HepG2 (cell line): ENCODE data around the gene PRR15L. TPM values are rescaled to one million over a fixed set of nuclear protein-coding genes. Genes with fewer than 3 reads are reported as not detected.

Source experiments
- ATAC-seq: fragments of 200-7000 bp; cut with Tn5 transposase; 3 replicates; pipeline ENCODE4 v1.9.1; 2020; ENCODE audit warnings: mild to moderate bottlenecking, moderate library complexity
- BruUV-seq: library from RNA; stranded (reverse); fragments of 400-500 nt; replicated peaks from 2 replicates; lab custom pipeline; 2021; lab: Mats Ljungman, UMichigan
- CTCF ChIA-PET: fragments of 300-600 bp; formaldehyde crosslinking; extraction: SDS; loops from one replicate; lab custom pipeline; 2021; ENCODE audit warnings: low total read pairs, inconsistent platforms, low intra/inter-chr PET ratio; lab: Yijun Ruan, JAX
- POLR2A ChIA-PET: fragments of 350-600 bp; sonication (Branson Sonifier 250); formaldehyde crosslinking; loops from one replicate; lab custom pipeline; 2020; ENCODE audit warnings: antibody characterized with exemption, inconsistent platforms; lab: Yijun Ruan, JAX
- DNase-seq: peaks from one replicate; pipeline ENCODE4 v3.0.0-alpha.2; 2015; ENCODE audit warnings: low spot score
- FAIRE-seq: peaks from 3 replicates; lab custom pipeline; 2011; peaks lifted over from hg19 to GRCh38; lab: Jason Lieb, UNC
- H2AFZ ChIP-seq: one replicate; pipeline ENCODE4 v1.6.1; 2011; ENCODE audit warnings: low read length, inconsistent platforms
- H3K27ac ChIP-seq: fragments of 300-600 bp; 3 replicates; pipeline ENCODE4 v1.8.0; 2011; ENCODE audit warnings: mixed run types, mild to moderate bottlenecking, mixed read lengths, low read length, inconsistent platforms; ENCODE audit not compliant: insufficient read depth; ENCODE audit errors: extremely low read length
- H3K27me3 ChIP-seq, 2 experiments: fragments of 200-600 bp in 1 of 2; 2 replicates in 1 of 2; 3 replicates in 1 of 2; pipeline versions ENCODE4 v1.6.0 to v1.8.0; 2011; ENCODE audit warnings: low read length in 2 of 2, mild to moderate bottlenecking in 2 of 2, moderate library complexity in 2 of 2, inconsistent platforms in 1 of 2; ENCODE audit not compliant: insufficient read depth in 2 of 2, control insufficient read depth in 1 of 2
- H3K36me3 ChIP-seq, 2 experiments: fragments of 200-600 bp in 1 of 2; replicated peaks in 1 of 2; 2 replicates in 1 of 2; 3 replicates in 1 of 2; pipeline versions ENCODE4 v1.5.1 to v1.8.0; 2011; ENCODE audit warnings: low read length in 2 of 2, inconsistent platforms in 1 of 2; ENCODE audit not compliant: insufficient read depth in 2 of 2, control insufficient read depth in 1 of 2
- H3K4me1 ChIP-seq: 2 replicates; pipeline ENCODE4 v1.5.1; 2012; ENCODE audit warnings: low read length, inconsistent platforms; ENCODE audit not compliant: insufficient read depth
- H3K4me2 ChIP-seq: 2 replicates; pipeline ENCODE4 v1.6.0; 2011; ENCODE audit warnings: low read depth, low read length, inconsistent platforms
- H3K4me3 ChIP-seq, 3 experiments: fragments of 200-600 bp in 1 of 3; sonication (generic), shearing (Covaris generic) in 1 of 3; replicated peaks in 1 of 3; 2 replicates each; pipeline ENCODE4 v1.5.1; 2011 to 2016; ENCODE audit warnings: low read length in 3 of 3, inconsistent platforms in 2 of 3, low read depth in 2 of 3, mild to moderate bottlenecking in 2 of 3, control low read depth in 1 of 3, mixed read lengths in 1 of 3; ENCODE audit not compliant: insufficient read depth in 1 of 3
- H3K79me2 ChIP-seq: one replicate; pipeline ENCODE4 v1.6.1; 2011; ENCODE audit warnings: low read length, inconsistent platforms; ENCODE audit not compliant: insufficient read depth
- H3K9ac ChIP-seq: 2 replicates; pipeline ENCODE4 v1.6.0; 2011; ENCODE audit warnings: mild to moderate bottlenecking, low read depth, low read length, inconsistent platforms; ENCODE audit not compliant: insufficient read depth
- H3K9me3 ChIP-seq: 2 replicates; pipeline ENCODE4 v1.5.1; 2012; ENCODE audit warnings: mild to moderate bottlenecking, low read length
- H4K20me1 ChIP-seq: 2 replicates; pipeline ENCODE4 v1.6.0; 2011; ENCODE audit warnings: inconsistent platforms, mild to moderate bottlenecking, low read length, moderate library complexity; ENCODE audit not compliant: insufficient read depth
- CHCHD3 ChIP-seq: sonication (generic); formaldehyde crosslinking; IDR thresholded peaks from 2 replicates; pipeline ENCODE4 v1.8.0; 2022; ENCODE audit warnings: mild to moderate bottlenecking, missing genetic modification reagents, moderate library complexity
- DPF2 ChIP-seq: sonication (generic); formaldehyde crosslinking; IDR thresholded peaks from 2 replicates; pipeline ENCODE4 v1.4.0; 2020; ENCODE audit warnings: mild to moderate bottlenecking, low read depth, missing genetic modification reagents, borderline replicate concordance
- GATA4 ChIP-seq: sonication (generic); IDR thresholded peaks from 2 replicates; pipeline ENCODE4 v1.6.1; 2016; ENCODE audit warnings: antibody characterized with exemption, low read depth, borderline replicate concordance
- HDAC2 ChIP-seq: sonication (generic); formaldehyde crosslinking; IDR thresholded peaks from 2 replicates; pipeline ENCODE4 v1.4.0; 2020; ENCODE audit warnings: missing genetic modification reagents
- HNRNPLL ChIP-seq: fragments of 200-400 bp; formaldehyde crosslinking; IDR thresholded peaks from 2 replicates; pipeline ENCODE4 v1.6.1; 2017; ENCODE audit warnings: mild to moderate bottlenecking, low read depth, low read length; ENCODE audit not compliant: poor library complexity, severe bottlenecking
- IKZF4 ChIP-seq: sonication (generic); formaldehyde crosslinking; IDR thresholded peaks from 2 replicates; pipeline ENCODE4 v1.5.1; 2020; ENCODE audit warnings: borderline replicate concordance, mild to moderate bottlenecking, low read depth, missing genetic modification reagents; ENCODE audit errors: not compliant biosample characterization
- JUN ChIP-seq: sonication (generic); formaldehyde crosslinking; IDR thresholded peaks from 2 replicates; pipeline ENCODE4 v1.4.0; 2020; ENCODE audit warnings: mild to moderate bottlenecking, missing genetic modification reagents
- KDM4B ChIP-seq: sonication (generic); formaldehyde crosslinking; IDR thresholded peaks from 2 replicates; pipeline ENCODE4 v1.4.0; 2020; ENCODE audit warnings: missing genetic modification reagents
- NFE2L1 ChIP-seq: sonication (generic); formaldehyde crosslinking; IDR thresholded peaks from 2 replicates; pipeline ENCODE4 v1.4.0; 2020; ENCODE audit warnings: missing genetic modification reagents, mild to moderate bottlenecking, borderline replicate concordance
- PPARG ChIP-seq: conservative IDR thresholded peaks from 2 replicates; pipeline ENCODE4 v1.6.1; 2016; ENCODE audit warnings: missing biosample characterization, missing genetic modification reagents
- SSRP1 ChIP-seq: IDR thresholded peaks from 2 replicates; pipeline ENCODE4 v1.6.1; 2016; ENCODE audit warnings: control low read depth
- ZFY ChIP-seq: sonication (generic); formaldehyde crosslinking; IDR thresholded peaks from 2 replicates; pipeline ENCODE4 v1.4.0; 2020; ENCODE audit warnings: missing genetic modification reagents
- ZNF142 ChIP-seq: sonication (generic); formaldehyde crosslinking; IDR thresholded peaks from 2 replicates; pipeline ENCODE4 v1.4.0; 2020; ENCODE audit warnings: missing genetic modification reagents
- ZNF274 ChIP-seq: sonication (generic); formaldehyde crosslinking; IDR thresholded peaks from 2 replicates; pipeline ENCODE4 v1.5.1; 2020; ENCODE audit warnings: mild to moderate bottlenecking, missing genetic modification reagents
- ZNF44 ChIP-seq: sonication (generic); formaldehyde crosslinking; IDR thresholded peaks from 2 replicates; pipeline ENCODE4 v1.5.1; 2020; ENCODE audit warnings: mild to moderate bottlenecking, missing genetic modification reagents
- in situ Hi-C: cut with HindIII; loops from 2 replicates; pipeline ENCODE4 v1.10.0; 2017; ENCODE audit warnings: low pct_unique_long_range_greater_than_20kb; ENCODE audit not compliant: extremely low pct_ligation_motif_present
- intact Hi-C: fragments of 100-400 bp; cut with micrococcal nuclease; formaldehyde crosslinking; loops from one replicate; pipeline ENCODE4 v1.10.0; 2022; ENCODE audit not compliant: unreplicated experiment
- polyA plus RNA-seq, 8 experiments: library from polyadenylated mRNA; depleted of rRNA in 3 of 8; stranded (reverse) in 7 of 8; unstranded in 1 of 8; fragments of >200 nt; fragmentation: Illumina TruSeq in 4 of 8; extraction: Trizol in 4 of 8; gene quantifications; 2 replicates each; pipeline versions ENCODE4 v1.2.1 to v1.2.3, GENCODE V29; 2011 to 2016; ENCODE audit warnings: low read depth in 4 of 8, missing spikeins in 1 of 8, mixed read lengths in 1 of 8; ENCODE audit not compliant: insufficient read depth in 1 of 8
- total RNA-seq, 5 experiments: library from RNA; depleted of rRNA; stranded (reverse); fragments of >200 nt; fragmentation: Illumina TruSeq; extraction: Trizol; gene quantifications; 2 replicates each; pipeline ENCODE4 v1.2.3, GENCODE V29; 2016; ENCODE audit warnings: low read depth in 1 of 5
- TF ChIP-seq, protein P1 (sequence below): IDR thresholded peaks from 2 replicates; pipeline ENCODE4 v1.6.1; 2016; ENCODE audit warnings: control low read depth

PRR15L gene
- total and polyA plus RNA-seq, 2 of the 13 experiments (the other 11 are each of a cell fraction or from before 2014, with no cell fraction given): 0.44 to 2.0 TPM

DNA sequence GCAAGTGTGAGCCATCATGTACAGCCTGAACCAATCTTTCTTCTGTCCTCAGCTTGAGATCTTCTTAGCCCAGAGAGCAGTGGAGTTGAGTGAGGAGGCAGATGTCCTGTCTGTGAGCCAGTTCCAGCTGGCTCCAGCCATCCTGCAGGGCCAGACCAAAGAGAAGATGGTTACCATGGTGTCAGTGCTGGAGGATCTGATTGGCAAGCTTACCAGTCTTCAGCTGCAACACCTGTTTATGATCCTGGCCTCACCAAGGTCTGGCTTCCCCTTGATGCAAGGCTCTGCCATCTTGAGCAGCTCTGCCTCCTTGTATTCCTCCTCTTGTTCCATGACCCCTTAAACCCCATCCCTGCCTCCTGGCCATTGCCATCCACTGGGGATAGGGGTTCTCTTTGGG lies 22.9 kb upstream of the PRR15L start:
- no peak overlapping the region for H2AFZ ChIP-seq
- no peak overlapping the region for H3K27ac ChIP-seq
- ChIA-PET POLR2A (no interaction called here), CTCF (interaction anchor here (1.6 kb wide), 1 partner anchor 38 kb away, joined by 5 read pairs; no protein-coding TSS in a partner anchor)
- H3K4me2 ChIP-seq: no peak overlapping the region
- DNase-seq (no peak), FAIRE-seq (no peak), ATAC-seq (no peak)
- BruUV-seq: no TSS peak
- H3K9me3 ChIP-seq: no peaks in the 10 kb centered on the region
- no peaks in the 10 kb centered on the region for H3K27me3 ChIP-seq
- TF ChIP-seq, protein P1, sequence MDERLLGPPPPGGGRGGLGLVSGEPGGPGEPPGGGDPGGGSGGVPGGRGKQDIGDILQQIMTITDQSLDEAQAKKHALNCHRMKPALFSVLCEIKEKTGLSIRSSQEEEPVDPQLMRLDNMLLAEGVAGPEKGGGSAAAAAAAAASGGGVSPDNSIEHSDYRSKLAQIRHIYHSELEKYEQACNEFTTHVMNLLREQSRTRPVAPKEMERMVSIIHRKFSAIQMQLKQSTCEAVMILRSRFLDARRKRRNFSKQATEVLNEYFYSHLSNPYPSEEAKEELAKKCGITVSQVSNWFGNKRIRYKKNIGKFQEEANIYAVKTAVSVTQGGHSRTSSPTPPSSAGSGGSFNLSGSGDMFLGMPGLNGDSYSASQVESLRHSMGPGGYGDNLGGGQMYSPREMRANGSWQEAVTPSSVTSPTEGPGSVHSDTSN (CRISPR knock-in tag): no peak
- TF ChIP-seq GATA4 (no peak), PPARG (CRISPR knock-in tag) (no peak), ZNF274 (CRISPR knock-in tag) (no peak), CHCHD3 (CRISPR knock-in tag) (no peak), ZFY (no peak), ZNF44 (CRISPR knock-in tag) (no peak), NFE2L1 (CRISPR knock-in tag) (no peak), ZNF142 (no peak), SSRP1 (CRISPR knock-in tag) (no peak), HNRNPLL (no peak), IKZF4 (CRISPR knock-in tag) (no peak), DPF2 (CRISPR knock-in tag) (no peak), HDAC2 (no peak), KDM4B (no peak), JUN (CRISPR knock-in tag) (no peak)
- no peak overlapping the region for H3K4me3 ChIP-seq
- H3K79me2 ChIP-seq: no peaks in the 10 kb centered on the region
- peaks cover 32 to 69% of the 10 kb centered on the region in 2 experiments for H3K36me3 ChIP-seq
- H3K4me1 ChIP-seq: no peaks in the 10 kb centered on the region
- intact Hi-C loops (no loop called here), in situ Hi-C loops (no loop called here)
- H3K9ac ChIP-seq: no peak overlapping the region
- H4K20me1 ChIP-seq: peaks cover 5% of the 10 kb centered on the region; the same call in 1 of the 2 replicates
